GM12864 (cell line): ENCODE data around the gene SV2C.

Source experiments
- DNase-seq: peaks from one replicate; pipeline ENCODE4 v3.0.0-alpha.2; 2011; ENCODE audit warnings: low read depth
- H3K4me3 ChIP-seq: 2 replicates; pipeline ENCODE4 v1.5.1; 2011; ENCODE audit warnings: mild to moderate bottlenecking, low read depth, low read length, control low read depth
- CTCF ChIP-seq: IDR thresholded peaks from 2 replicates; pipeline ENCODE4 v1.5.1; 2011; ENCODE audit warnings: low read depth, mild to moderate bottlenecking, moderate library complexity, low read length, control low read depth, inconsistent platforms; ENCODE audit errors: missing control alignments

The SV2C gene

GRCh38 chr5:76106149-76106548 is 23.0 kb downstream of the SV2C start:
- no peak overlapping the region for H3K4me3 ChIP-seq
- no peak for TF ChIP-seq CTCF
- no peak for DNase-seq

DNA sequence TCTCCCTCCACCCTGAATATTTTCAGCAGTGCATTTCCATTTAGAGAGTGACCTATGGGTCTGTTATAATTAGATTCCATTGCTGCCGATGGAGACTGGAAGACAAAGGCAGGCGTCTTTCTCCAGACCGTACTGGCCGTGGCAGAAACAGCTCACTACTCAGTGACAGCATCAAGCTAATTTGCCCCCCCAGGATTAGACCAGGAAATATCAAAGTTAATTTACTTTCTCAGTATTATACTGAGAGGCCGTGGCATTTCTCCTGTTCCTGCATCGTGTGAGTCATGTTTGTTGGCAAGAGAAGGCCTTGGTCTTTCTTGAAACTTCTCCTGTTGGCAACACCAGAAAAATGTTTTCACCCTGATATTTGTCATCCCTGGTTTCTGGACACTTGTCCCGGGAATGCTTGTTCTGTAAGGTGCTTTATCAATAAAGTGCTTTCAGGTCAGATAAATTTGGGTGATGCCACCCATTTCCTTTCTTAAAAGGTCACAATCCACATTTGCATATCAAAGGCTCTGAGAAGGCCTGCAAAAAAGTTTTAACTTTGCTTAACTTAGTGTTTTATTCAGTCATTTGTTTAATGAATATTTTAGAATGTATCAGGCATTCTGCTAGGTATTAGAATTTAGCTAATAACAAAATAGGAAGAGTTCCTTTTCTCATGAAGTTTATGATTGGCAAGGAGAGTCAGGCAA is 28.4 kb downstream of the SV2C start:
- no peak for DNase-seq
- no peak overlapping the region for H3K4me3 ChIP-seq
- no peak for TF ChIP-seq CTCF

- DNase-seq, result no peak
- H3K4me3 ChIP-seq, result no peak overlapping the region
- no peak for TF ChIP-seq CTCF
Observed at GRCh38 chr5:76113103-76113502, 29.9 kb downstream of the SV2C start.

DNA sequence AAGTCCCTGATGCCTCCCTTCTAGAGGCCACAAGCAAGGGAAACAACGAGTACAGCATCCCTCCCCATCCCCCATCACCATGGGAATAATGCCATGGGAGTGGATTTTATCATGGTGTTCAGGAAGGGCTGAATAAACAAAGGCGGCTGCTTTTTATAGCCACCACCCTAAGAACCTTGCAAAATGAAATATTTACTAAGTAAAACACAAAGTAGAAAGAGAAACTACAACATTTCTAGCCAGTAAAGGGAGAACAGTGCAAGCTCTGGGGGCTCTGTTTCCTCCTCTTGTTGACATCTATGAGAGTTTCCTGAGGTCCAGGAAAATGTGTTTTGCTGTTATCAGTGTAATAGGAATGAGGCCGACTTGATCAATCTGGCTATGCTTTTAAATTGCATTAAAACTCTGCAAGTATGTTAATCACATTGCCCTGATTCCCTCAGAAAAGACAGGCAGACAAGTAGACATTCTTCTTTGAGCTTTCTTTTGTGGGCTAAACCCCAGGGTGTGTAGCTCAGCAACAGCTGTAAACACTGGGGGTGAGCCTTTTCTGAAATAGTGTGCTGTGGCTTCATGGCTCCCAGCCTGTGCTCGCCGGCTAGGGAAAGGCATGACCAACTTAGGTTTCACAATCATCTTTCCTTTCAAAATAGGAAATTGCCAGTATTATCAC is 31.1 kb downstream of the SV2C start:
- DNase-seq, result no peak
- H3K4me3 ChIP-seq, result no peak overlapping the region
- no peak for TF ChIP-seq CTCF

GRCh38 chr5:76125346-76125745 is 42.2 kb downstream of the SV2C start:
- no peak for DNase-seq
- no peak for TF ChIP-seq CTCF

DNA sequence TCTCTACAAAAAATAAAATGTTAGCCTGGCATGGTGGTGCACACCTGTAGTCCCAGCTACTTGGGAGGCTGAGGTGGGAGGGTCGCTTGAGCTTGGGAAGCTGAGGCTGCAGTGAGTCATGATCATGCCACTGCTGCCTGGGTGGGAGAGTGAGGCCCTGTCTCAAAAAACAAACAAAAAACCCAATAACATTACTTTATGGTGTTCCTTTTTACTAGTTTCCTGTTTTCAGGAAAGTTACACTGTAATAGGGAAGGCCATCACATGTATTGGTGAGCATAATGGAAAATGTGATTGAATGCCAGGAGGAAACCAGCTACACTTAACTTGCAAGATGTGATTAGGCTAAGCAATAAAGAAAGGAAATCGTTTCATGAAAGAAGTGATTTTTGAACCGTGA is 42.7 kb downstream of the SV2C start:
- TF ChIP-seq CTCF, result no peak
- no peak overlapping the region for H3K4me3 ChIP-seq
- DNase-seq, result no peak

More at GRCh38 chr5:76125346-76125745, 42.2 kb downstream of the SV2C start:
- no peak overlapping the region for H3K4me3 ChIP-seq

GRCh38 chr5:76134003-76134402 is 50.8 kb downstream of the SV2C start:
- no peak for DNase-seq
- no peak for TF ChIP-seq CTCF
- no peak overlapping the region for H3K4me3 ChIP-seq
